IMR-90 (cell line): ENCODE results near the gene CIAO2A. TPM values are rescaled to one million over a fixed set of nuclear protein-coding genes. Genes with fewer than 3 reads are reported as not detected.

Experiments
- ATAC-seq: fragments of 200-7000 bp; cut with Tn5 transposase; 2 replicates; pipeline ENCODE4 v1.9.1; 2020; ENCODE audit warnings: low read depth, mild to moderate bottlenecking, moderate library complexity
- BruUV-seq: library from RNA; stranded (reverse); fragments of 400-500 nt; replicated peaks from 2 replicates; lab custom pipeline; 2021; lab: Mats Ljungman, UMichigan
- CTCF ChIA-PET: fragments of 300-600 bp; formaldehyde crosslinking; extraction: SDS; loops from one replicate; lab custom pipeline; 2021; ENCODE audit warnings: antibody characterized with exemption; lab: Yijun Ruan, JAX
- POLR2A ChIA-PET: fragments of 300-600 bp; sonication (Branson Sonifier 250); formaldehyde crosslinking; loops from one replicate; lab custom pipeline; 2022; ENCODE audit warnings: antibody characterized with exemption; ENCODE audit not compliant: unreplicated experiment; lab: Charles Lee
- DNase-seq: peaks from one replicate; pipeline ENCODE4 v3.0.0; 2013
- H2AFZ ChIP-seq: replicated peaks from 2 replicates; pipeline ENCODE3; 2013; ENCODE audit warnings: low read length, mild to moderate bottlenecking; ENCODE audit not compliant: poor library complexity
- H2AK5ac ChIP-seq: 2 replicates; pipeline ENCODE4 v1.6.1; 2013; ENCODE audit warnings: low read depth, low read length, inconsistent platforms
- H2AK9ac ChIP-seq: replicated peaks from 2 replicates; pipeline ENCODE3; 2013; ENCODE audit warnings: mild to moderate bottlenecking, low read depth, low read length, moderate library complexity; ENCODE audit not compliant: poor library complexity
- H2BK120ac ChIP-seq: 2 replicates; pipeline ENCODE4 v1.6.1; 2013; ENCODE audit warnings: low read depth, low read length, inconsistent platforms
- H2BK15ac ChIP-seq: 3 replicates; pipeline ENCODE4 v1.6.1; 2013; ENCODE audit warnings: low read depth, low read length, inconsistent platforms
- H2BK20ac ChIP-seq: 2 replicates; pipeline ENCODE4 v1.6.1; 2013; ENCODE audit warnings: low read depth, mild to moderate bottlenecking, inconsistent platforms, low read length, moderate library complexity
- H2BK5ac ChIP-seq: 2 replicates; pipeline ENCODE4 v1.6.1; 2013; ENCODE audit warnings: mild to moderate bottlenecking, low read depth, low read length, inconsistent platforms; ENCODE audit not compliant: poor library complexity, severe bottlenecking
- H3K14ac ChIP-seq: replicated peaks from 2 replicates; pipeline ENCODE4 v1.6.1; 2013; ENCODE audit warnings: low read depth, low read length, inconsistent platforms
- H3K18ac ChIP-seq: 2 replicates; pipeline ENCODE4 v1.6.1; 2013; ENCODE audit warnings: low read depth, low read length, control low read depth
- H3K23ac ChIP-seq: 2 replicates; pipeline ENCODE4 v1.6.1; 2013; ENCODE audit warnings: low read depth, low read length, inconsistent platforms
- H3K27ac ChIP-seq: 2 replicates; pipeline ENCODE4 v1.5.1; 2013; ENCODE audit warnings: mild to moderate bottlenecking, control low read depth, low read length; ENCODE audit not compliant: insufficient read depth
- H3K27me3 ChIP-seq: 2 replicates; pipeline ENCODE4 v1.6.1; 2013; ENCODE audit warnings: low read length; ENCODE audit not compliant: control insufficient read depth, insufficient read depth
- H3K36me3 ChIP-seq: 2 replicates; pipeline ENCODE4 v1.6.1; 2013; ENCODE audit warnings: low read length, mixed read lengths; ENCODE audit not compliant: control insufficient read depth, insufficient read depth
- H3K4ac ChIP-seq: 2 replicates; pipeline ENCODE4 v1.6.1; 2013; ENCODE audit warnings: low read depth, low read length, inconsistent platforms
- H3K4me1 ChIP-seq: 2 replicates; pipeline ENCODE4 v1.6.1; 2013; ENCODE audit warnings: low read length, mixed read lengths; ENCODE audit not compliant: control insufficient read depth, insufficient read depth
- H3K4me2 ChIP-seq: 2 replicates; pipeline ENCODE4 v1.6.1; 2013; ENCODE audit warnings: low read depth, mild to moderate bottlenecking, control low read depth, low read length, moderate library complexity
- H3K4me3 ChIP-seq: 2 replicates; pipeline ENCODE4 v1.5.1; 2013; ENCODE audit warnings: low read depth, mild to moderate bottlenecking, control low read depth, low read length, moderate library complexity; ENCODE audit not compliant: insufficient read depth
- H3K56ac ChIP-seq: 2 replicates; pipeline ENCODE4 v1.6.1; 2013; ENCODE audit warnings: low read length, inconsistent platforms; ENCODE audit not compliant: insufficient read depth; ENCODE audit errors: extremely low read depth
- H3K79me1 ChIP-seq, 2 experiments: 2 replicates each; pipeline ENCODE4 v1.6.1; 2013; ENCODE audit warnings: low read length in 2 of 2, inconsistent platforms in 1 of 2, low read depth in 1 of 2
- H3K9ac ChIP-seq: 2 replicates; pipeline ENCODE4 v1.6.1; 2013; ENCODE audit warnings: low read depth, low read length, control low read depth
- H3K9me1 ChIP-seq: 2 replicates; pipeline ENCODE4 v1.6.1; 2013; ENCODE audit warnings: low read length, inconsistent platforms; ENCODE audit not compliant: insufficient read depth
- H3K9me3 ChIP-seq: 2 replicates; pipeline ENCODE4 v1.6.1; 2013; ENCODE audit warnings: low read length; ENCODE audit not compliant: control insufficient read depth, insufficient read depth
- H4K20me1 ChIP-seq: 2 replicates; pipeline ENCODE4 v1.6.1; 2013; ENCODE audit warnings: low read length, inconsistent platforms; ENCODE audit not compliant: insufficient read depth
- H4K5ac ChIP-seq: 2 replicates; pipeline ENCODE4 v1.6.1; 2013; ENCODE audit warnings: mild to moderate bottlenecking, low read depth, low read length, control low read depth
- H4K8ac ChIP-seq, 2 experiments: 2 replicates each; pipeline ENCODE4 v1.6.1; 2013; ENCODE audit warnings: low read depth in 2 of 2, low read length in 2 of 2, control low read depth in 1 of 2, inconsistent platforms in 1 of 2
- H4K91ac ChIP-seq: 2 replicates; pipeline ENCODE4 v1.6.1; 2013; ENCODE audit warnings: low read depth, low read length, inconsistent platforms; ENCODE audit not compliant: insufficient read depth
- CEBPB ChIP-seq: IDR thresholded peaks from 2 replicates; pipeline ENCODE4 v1.6.1; 2012; ENCODE audit warnings: low read depth, low read length, improper control_type of control experiment
- CHD1 ChIP-seq: IDR thresholded peaks from 2 replicates; pipeline ENCODE4 v1.6.1; 2012; ENCODE audit warnings: low read depth, low read length, improper control_type of control experiment
- FOS ChIP-seq: fragments of 150-350 bp; IDR thresholded peaks from 2 replicates; pipeline ENCODE4 v1.6.1; 2016; ENCODE audit warnings: low read depth, low read length
- MXI1 ChIP-seq: IDR thresholded peaks from 2 replicates; pipeline ENCODE4 v1.6.1; 2012; ENCODE audit warnings: low read depth, mild to moderate bottlenecking, low read length, moderate library complexity, borderline replicate concordance
- WGBS, 2 experiments: methylation state at CpG; one replicate each; pipeline versions ENCODE4 v1.1.5 to v1.1.7; 2013; ENCODE audit warnings: missing lambda C conversion rate in 2 of 2; ENCODE audit not compliant: insufficient read length in 1 of 2; ENCODE audit errors: extremely low coverage in 2 of 2; 5-methylcytosine and 5-hydroxymethylcytosine counted together
- dilution Hi-C: fragments of 300-500 bp; cut with HindIII; formaldehyde crosslinking; loops from one replicate; pipeline ENCODE4 v1.14.3; 2018; ENCODE audit warnings: low sequenced_read_pairs; ENCODE audit not compliant: unreplicated experiment
- in situ Hi-C: fragments of 300-500 bp; cut with MboI; formaldehyde crosslinking; loops from 3 replicates; pipeline ENCODE4 v1.14.3; 2019; ENCODE audit warnings: low sequenced_read_pairs, inconsistent platforms, mixed read lengths
- intact Hi-C: fragments of 100-400 bp; cut with micrococcal nuclease; formaldehyde crosslinking; loops from 2 replicates; pipeline ENCODE4 v1.10.0; 2022
- polyA plus RNA-seq, 3 experiments: library from polyadenylated mRNA; depleted of rRNA; stranded (reverse); fragments of >200 nt; gene quantifications; 2 replicates each; pipeline ENCODE4 v1.2.3, GENCODE V29; 2012; ENCODE audit warnings: low replicate concordance in 1 of 3
- total RNA-seq: library from RNA; depleted of rRNA; stranded (reverse); fragments of >200 nt; gene quantifications from 2 replicates; pipeline ENCODE4 v1.2.3, GENCODE V29; 2012
- TF ChIP-seq, protein P1 (sequence below): fragments of 150-350 bp; IDR thresholded peaks from 2 replicates; pipeline ENCODE4 v1.6.1; 2017; ENCODE audit warnings: mild to moderate bottlenecking, antibody characterized with exemption, low read length, low read depth
- TF ChIP-seq, protein P2 (sequence below): conservative IDR thresholded peaks from 2 replicates; pipeline ENCODE4 v1.5.1; 2012; ENCODE audit warnings: mild to moderate bottlenecking, low read depth, low read length, improper control_type of control experiment

CIAO2A gene
- total and polyA plus RNA-seq, 2 of the 4 experiments (the other 2 are of a cell fraction) = 36.7 to 38.3 TPM

DNA sequence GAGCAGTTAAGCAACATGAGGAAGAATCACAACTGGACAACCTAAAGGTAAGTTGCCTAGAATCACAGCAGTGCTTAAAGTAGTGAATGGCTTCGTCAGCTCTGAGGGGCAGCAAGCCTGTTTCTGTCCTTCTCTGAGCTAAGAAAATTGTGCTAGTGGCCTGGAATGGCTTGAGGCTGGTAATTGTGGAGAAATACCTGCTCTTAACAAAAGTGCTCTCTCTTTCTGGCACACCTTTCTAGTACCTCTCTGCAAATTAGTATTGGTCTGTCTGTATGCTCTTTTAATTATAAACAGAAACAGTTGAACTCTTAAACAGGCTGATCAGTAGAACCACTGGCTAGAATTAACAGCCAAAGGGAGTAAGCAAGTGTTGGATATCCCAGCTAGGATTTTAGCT, 13.7 kb upstream of the CIAO2A start:
- in situ Hi-C loops = no loop called here
- POLR2A ChIA-PET = no interaction called here
- WGBS, 2 experiments = no CpG with 5 or more reads among the region's 1 CpG

More for the DNA sequence above, 13.7 kb upstream of the CIAO2A start:
- Histone ChIP-seq H2BK20ac (no peak overlapping the region), H2BK5ac (no peak overlapping the region), H3K9me3 (no peaks in the 10 kb centered on the region), H4K20me1 (peaks cover 57% of the 10 kb centered on the region), H3K23ac (no peak overlapping the region), H3K56ac (no peak overlapping the region), H3K4me2 (no peak overlapping the region), H3K27ac (no peak overlapping the region), H3K4me3 (no peak overlapping the region), H4K5ac (no peak overlapping the region), H2AK9ac (no peak overlapping the region), H3K14ac (no peak overlapping the region), H3K4ac (no peak overlapping the region), H3K9me1 (peaks cover 13% of the 10 kb centered on the region), H3K4me1 (peaks cover 4% of the 10 kb centered on the region; the same call in 1 of the 2 replicates), H2BK120ac (no peak overlapping the region), H3K79me1 (peaks cover 31 to 68% of the 10 kb centered on the region in 2 experiments), H2AK5ac (no peak overlapping the region; the same call in 1 of the 2 replicates), H4K91ac (no peak overlapping the region), H4K8ac (no peak overlapping the region), H2BK15ac (no peak overlapping the region), H2AFZ (no peak overlapping the region), H3K36me3 (peaks cover 2% of the 10 kb centered on the region; the same call in 1 of the 2 replicates), H3K9ac (no peak overlapping the region), H3K18ac (no peak overlapping the region), H3K27me3 (no peaks in the 10 kb centered on the region)
- ATAC-seq (no peak), DNase-seq (no peak)
- BruUV-seq = no TSS peak
- intact Hi-C loops = no loop called here
- dilution Hi-C loops = no loop called here
- TF ChIP-seq CHD1 = no peak
- TF ChIP-seq, protein P1, sequence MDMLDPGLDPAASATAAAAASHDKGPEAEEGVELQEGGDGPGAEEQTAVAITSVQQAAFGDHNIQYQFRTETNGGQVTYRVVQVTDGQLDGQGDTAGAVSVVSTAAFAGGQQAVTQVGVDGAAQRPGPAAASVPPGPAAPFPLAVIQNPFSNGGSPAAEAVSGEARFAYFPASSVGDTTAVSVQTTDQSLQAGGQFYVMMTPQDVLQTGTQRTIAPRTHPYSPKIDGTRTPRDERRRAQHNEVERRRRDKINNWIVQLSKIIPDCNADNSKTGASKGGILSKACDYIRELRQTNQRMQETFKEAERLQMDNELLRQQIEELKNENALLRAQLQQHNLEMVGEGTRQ = no peak
- TF ChIP-seq FOS = no peak
- TF ChIP-seq, protein P2, sequence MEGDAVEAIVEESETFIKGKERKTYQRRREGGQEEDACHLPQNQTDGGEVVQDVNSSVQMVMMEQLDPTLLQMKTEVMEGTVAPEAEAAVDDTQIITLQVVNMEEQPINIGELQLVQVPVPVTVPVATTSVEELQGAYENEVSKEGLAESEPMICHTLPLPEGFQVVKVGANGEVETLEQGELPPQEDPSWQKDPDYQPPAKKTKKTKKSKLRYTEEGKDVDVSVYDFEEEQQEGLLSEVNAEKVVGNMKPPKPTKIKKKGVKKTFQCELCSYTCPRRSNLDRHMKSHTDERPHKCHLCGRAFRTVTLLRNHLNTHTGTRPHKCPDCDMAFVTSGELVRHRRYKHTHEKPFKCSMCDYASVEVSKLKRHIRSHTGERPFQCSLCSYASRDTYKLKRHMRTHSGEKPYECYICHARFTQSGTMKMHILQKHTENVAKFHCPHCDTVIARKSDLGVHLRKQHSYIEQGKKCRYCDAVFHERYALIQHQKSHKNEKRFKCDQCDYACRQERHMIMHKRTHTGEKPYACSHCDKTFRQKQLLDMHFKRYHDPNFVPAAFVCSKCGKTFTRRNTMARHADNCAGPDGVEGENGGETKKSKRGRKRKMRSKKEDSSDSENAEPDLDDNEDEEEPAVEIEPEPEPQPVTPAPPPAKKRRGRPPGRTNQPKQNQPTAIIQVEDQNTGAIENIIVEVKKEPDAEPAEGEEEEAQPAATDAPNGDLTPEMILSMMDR = no peak
- TF ChIP-seq CEBPB = no peak
- TF ChIP-seq MXI1 = no peak
- CTCF ChIA-PET = no interaction called here
